HG03108 (cell line): ENCODE measurements around the gene ZNF330.
A peak's percentile ranks its signal among the peaks of the same experiment; 100 is the strongest.
"Not testable (repeated sequence)": the region's sequence is repeated elsewhere in the genome, so short reads cannot be mapped to it uniquely, and the experiment has no call there.

Experiments used
- ATAC-seq: cut with Tn5 transposase; IDR thresholded peaks from one replicate; pipeline ENCODE4 v1.9.1; 2021; ENCODE audit warnings: moderate library complexity; ENCODE audit not compliant: unreplicated experiment

ZNF330 gene

DNA sequence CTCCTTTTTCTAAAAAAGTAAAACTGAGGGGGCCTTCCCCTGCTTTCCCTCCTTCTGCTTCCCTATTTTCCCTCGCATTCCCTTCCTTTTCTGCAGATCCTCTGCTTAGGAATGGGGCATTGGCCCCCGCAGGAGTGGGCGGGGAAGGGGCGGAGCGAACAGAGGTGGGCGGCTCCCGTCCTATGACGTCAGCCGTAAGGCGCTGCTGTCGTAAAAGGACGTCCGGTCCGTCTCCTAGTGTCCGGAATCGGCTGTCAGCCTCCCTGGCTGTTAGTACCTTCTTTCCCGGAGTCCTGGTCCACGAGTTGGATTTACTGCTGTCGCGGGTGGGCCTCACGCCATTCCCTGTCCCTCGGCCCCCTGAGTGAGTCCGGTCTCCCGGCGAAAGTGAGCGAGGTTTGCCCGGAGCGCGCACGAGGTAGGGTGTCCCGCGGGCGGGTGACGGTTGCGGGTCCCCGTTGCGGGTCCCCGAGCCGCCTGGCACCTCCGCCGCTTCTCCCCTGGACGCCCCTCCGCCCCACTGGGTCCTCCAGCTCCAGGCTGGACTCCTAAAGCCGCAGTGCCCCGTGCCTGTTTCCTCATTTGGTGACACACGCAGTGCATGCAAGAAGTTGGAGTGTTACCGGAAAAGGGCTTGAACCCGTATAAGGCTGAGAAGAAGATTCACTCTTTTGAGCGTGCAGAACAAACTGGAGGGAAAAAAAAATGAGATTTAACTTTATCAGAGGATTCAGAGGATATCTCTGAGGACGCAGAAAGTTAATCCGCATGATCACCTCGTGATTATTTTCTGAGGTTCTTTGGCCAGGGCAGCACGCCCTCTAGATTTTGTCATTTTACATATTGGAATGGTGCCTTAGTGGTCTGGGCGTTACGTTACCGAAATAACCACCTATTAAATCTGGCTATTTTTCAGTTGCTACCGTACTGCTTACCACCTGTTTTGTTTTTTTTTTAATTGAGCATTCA is at the start of gene ZNF330:
ZNF330 (plus strand) TSS at position 205 of the 969 bp plus-strand sequence. CDS start 1,477 bp downstream, outside the sequence.
- peak; percentile 85 for ATAC-seq

DNA sequence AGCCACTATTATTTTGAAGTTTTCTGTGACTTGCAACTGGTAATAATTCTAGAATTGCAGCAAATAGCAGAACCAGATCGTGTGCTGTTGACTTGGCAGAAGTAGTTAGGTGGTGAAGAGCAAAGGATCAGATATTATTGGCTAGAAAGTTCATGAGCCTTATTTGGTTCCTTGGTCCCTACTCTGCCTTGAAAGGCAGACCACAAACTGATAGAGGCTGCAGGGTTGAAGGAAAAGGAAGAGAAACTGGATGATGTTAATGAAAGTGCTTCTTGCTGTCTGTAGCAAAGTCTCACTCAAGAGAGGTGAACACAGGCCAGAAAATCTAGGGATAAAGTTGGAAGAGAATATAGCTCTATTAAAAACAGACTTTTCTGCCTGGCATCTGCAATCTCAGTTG is 46.2 kb upstream of the ZNF330 start:
- ATAC-seq = no peak

DNA sequence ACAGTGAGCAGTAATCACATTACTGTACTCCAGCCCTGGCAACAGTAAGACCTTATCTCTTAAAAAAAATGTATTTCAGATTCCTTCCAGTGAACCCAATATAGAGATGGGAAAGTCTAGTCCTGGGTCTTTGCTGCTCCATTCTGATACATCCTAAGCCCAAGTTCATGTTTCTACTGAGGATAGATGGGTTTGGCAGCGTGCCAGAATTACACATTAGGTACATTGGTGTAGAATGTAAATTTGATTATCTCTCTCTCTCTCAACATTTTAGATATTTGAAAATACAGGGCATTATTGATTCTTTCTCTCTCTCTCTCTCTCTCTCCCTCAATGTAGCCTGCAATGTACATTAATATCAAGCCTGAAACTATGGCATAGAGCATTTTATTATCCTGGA is 43.5 kb upstream of the ZNF330 start:
- no peak for ATAC-seq

DNA sequence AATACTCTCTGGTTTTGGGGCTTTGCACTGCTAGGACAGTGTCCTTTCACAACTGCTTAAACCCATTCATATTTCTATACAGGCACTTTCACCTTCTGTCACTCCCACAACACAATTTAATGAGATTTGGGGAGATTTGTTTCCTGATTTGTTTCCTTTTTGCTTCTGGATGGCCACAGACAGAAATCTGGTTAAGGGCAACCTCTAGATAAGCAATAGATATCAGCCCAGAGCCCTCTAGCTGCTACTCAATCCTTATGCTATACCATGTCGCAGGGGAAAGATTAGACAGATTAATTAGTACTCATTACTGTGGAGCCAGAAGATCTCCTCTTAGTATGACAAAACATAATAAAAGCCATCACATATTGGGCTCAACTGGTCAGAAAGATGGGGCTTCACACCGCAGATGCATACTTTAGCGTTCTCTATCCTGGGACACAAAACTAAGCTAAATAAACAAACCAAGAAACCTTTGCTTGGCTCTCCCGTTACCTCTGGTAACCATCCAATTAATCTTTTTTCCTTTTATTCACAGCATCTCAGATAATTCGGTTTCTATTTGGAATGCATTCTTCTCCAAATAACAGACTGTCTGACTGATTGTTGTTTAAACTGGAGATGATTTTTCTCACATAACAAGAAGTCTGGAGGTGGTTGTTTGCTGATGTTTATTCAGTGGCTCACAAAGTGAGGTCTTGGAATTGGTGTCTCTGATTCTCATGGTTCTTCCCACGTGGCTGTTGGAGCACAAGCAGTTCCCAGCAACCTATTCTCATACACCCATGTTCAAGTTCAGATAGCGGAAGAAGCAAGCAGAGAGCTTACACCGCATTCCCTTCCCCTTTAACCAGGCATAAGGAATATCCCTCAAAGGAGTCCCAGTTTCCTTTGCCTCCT is 41.0 kb upstream of the ZNF330 start:
- no peak for ATAC-seq

DNA sequence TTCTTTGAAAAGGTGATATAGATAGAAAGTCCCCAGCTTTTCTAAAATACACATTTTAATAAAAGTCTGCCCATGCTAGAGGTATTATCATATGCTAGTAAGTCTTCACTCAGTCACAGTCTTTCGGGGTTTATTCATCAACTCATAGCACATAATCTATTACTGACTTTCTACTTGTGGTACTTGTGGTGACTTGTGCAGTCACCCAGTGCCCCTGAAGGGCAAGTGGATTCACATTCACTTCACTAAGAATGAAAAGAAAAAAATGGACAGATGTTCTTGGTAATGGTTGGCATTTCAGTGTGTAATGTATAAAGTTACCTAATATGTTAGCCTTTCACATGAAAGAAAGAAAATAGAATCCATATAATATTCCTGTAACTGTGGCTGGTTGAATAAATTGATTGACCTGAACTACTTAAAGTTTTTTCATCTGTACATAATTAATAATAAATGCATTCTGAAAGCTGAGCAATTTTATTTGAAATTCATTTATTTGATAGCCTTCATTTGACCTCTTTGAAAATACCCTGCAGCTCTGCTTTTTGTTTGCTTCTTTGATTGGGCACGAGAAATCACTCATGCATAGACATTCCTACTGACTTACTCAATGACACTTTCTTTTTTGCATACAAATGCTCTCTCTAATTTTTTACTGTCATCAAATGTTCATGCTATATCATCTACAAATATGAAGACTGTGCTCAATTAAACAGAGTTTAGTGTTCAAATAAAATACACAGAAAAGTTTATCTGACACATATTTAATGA is 39.5 kb upstream of the ZNF330 start:
- peak; percentile 70 for ATAC-seq

DNA sequence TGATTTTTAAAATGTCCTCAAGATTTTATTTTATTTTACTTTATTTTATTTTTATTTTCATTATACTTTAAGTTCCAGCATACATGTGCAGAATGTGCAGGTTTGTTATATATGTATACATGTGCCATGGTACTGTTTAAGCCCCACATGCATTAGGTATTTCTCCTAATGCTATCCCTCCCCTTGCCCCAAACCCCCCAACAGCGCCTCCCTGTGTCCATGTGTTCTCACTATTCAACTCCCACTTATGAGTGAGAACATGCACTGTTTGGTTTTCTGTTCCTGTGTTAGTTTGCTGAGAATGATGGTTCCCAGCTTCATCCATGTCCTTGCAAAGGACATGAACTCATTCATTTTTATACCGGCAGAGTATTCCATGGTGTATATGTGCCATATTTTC is 37.2 kb upstream of the ZNF330 start:
- not testable (repeated sequence) for ATAC-seq

DNA sequence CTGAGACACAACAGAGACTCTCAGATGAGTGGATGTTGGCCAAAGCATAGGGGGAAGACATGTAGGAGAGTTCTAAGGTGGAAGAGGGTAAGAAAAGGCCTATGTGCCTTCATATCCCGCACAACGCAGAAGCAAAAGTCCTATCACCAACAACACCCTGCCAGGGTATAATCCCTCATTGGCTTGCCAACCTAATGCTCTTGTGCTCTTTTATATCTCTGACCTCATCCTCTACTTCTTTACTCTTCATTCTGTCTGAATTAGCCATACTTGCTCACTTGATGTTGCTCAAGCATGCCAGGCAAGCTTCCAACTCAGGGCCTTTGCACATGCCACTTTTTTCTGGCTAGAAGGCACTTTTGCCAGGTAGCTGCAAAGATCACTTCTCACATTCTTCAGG is 28.1 kb upstream of the ZNF330 start:
- no peak for ATAC-seq

DNA sequence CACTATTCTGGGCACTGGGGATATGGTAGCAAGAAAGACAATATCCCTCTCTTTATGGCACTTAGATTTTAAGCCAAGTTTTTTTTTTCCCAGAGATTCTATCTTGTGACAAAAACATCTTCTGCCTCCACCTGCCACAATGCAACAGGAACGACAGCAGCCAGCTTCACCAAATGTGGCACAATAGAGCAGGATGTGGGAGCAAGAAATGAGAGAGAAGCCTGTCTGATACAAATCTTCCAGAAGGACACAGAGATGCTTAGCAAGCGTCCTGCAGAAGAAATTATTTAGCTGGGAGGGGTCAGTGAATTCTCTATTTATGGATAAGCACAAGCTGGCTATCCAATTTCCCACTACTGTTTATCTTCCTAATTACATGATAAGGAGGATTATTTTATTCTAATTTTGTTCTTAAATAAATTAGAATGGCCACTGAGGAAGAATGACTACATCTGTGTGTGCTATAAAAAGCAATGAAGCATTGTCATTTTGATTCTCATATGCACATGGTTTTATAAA is 27.1 kb upstream of the ZNF330 start:
- no peak for ATAC-seq

DNA sequence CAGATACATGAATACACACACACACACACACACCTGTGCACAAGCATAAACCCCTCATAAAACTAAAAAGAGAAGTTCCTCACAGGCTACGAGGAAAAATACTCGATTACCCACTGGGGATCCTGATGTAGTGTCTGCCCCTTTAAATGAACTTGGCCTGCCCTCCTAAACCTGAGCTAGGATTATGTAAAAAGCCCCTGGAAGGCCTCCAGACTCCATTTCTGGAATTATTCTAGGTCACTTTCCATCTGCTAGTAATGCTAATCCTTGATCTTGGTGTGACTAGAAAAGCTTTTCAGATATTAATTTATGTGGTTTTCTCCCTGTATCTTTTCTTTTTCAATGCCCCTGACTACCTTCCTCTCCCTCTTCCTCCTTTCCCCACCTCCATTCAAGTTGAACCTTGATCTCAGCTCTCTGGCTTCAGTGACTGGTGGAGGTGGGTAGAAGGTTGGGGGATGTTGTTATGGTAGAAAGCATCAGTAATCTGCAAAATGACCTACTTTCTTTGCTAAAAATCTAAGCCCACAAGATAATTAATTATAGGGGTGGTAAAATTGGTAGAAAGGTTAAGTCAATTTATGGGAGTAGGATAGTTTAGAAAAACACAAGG is 25.5 kb upstream of the ZNF330 start:
- no peak for ATAC-seq

DNA sequence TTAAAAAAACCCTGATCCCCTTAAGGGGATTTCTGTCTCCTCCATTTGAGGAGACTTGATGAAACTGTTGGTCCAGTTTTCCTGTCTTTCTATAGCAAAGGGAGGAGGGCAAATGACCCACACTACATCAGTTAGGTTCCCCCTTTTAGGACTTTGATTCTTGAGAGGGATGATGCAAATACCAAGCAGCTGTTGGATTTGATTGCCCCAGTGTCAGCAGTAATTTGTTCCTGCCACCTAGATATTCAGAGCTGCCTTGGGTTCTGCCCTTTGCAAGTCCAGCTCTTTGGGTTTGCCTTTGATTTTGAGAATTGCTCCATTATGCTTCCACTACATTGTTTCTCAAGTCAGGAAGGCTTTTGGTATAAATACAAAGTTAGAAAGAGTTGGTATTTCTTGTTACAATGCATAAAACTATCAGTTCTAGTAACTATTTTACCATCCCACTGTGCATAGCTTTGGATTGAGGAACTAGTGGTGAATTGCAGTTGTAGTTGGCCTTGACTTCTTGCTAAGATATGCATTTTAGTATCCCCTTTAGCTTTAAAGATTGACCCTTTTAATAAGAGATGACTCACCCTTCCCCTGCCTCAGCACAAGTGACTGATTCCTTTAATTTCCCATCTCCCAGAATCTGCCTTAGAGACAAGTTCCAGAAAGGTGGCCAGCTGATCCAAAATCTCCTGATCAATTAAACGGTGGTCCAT is 24.3 kb upstream of the ZNF330 start:
- no peak for ATAC-seq

DNA sequence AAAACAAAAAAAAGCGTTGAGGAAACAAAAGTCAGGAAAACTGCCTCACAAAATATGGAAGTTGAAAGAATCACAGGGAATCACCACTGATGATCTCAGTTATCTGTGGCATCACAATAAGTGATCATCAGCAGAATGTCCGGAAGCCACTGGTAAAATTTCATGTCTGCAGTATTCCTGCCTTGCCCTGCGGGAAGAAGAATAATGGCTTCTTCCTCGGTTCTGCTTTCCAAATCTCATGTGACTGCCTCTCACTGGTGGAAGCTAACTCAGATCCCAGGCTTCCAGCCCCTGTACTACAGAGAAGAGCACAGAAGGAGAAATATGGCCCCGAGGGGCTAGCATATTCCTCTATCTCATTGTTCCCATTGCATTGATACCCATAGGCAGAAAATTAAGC is 12.7 kb upstream of the ZNF330 start:
- ATAC-seq = no peak

DNA sequence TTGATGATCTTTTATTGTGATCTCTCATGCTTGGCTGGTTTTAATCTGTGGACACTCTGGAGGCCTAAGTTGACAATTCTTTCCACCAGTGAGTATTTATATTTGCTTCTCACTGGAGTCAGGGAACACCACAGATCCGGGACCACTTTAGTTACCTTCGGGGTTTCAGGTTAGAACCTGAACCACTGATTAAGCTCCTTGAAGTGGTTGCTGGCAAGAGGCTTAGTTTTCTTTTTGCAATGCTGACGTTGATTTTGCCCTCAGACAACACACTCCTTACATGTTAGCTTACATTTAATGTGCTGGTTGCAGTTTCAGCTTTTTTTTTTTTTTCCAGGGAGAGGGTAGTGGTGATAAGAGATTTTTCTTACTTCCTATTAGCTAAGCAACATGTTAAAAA is 10.5 kb upstream of the ZNF330 start:
- ATAC-seq = no peak

DNA sequence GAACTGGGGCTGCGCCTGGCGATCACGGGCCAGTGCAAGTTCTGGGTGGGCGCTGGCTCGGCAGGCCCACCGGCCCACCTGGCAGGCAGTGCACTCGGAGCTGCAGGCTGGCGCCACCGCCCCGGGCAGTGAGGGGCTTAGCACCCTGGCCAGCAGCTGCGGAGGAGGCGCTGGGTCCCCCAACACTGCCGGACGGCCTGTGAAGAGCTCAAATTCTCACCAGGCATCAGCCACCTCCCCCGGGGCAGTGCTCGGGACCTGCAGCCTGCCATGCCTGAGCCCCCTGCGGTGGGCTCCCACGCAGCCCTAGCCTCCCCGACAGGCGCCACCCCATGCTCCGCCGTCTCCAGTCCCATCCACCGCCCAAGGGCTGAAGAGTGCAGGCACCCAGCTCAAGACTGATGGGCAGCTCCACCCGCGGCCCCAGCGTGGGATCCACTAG is 7.1 kb upstream of the ZNF330 start:
- ATAC-seq = no peak

DNA sequence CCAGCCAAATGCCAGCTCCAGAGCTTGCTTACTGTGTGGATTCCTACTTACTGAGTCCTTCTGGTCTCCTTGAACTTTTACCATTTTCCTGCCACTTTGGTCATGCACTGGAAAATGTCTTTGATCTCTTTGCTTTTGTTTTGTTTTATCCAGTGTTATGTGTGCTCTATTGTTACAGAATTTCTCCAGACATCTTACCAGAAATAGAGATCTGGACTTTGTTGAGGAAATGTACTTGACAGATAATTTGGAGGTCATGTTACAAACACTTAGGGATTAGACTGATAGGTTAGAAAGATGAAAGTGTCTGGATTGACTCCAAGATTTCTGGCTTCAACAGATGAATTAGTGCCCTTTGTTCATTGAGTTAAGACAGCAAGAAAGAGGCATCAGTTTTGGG is 5.7 kb upstream of the ZNF330 start:
- ATAC-seq = no peak

DNA sequence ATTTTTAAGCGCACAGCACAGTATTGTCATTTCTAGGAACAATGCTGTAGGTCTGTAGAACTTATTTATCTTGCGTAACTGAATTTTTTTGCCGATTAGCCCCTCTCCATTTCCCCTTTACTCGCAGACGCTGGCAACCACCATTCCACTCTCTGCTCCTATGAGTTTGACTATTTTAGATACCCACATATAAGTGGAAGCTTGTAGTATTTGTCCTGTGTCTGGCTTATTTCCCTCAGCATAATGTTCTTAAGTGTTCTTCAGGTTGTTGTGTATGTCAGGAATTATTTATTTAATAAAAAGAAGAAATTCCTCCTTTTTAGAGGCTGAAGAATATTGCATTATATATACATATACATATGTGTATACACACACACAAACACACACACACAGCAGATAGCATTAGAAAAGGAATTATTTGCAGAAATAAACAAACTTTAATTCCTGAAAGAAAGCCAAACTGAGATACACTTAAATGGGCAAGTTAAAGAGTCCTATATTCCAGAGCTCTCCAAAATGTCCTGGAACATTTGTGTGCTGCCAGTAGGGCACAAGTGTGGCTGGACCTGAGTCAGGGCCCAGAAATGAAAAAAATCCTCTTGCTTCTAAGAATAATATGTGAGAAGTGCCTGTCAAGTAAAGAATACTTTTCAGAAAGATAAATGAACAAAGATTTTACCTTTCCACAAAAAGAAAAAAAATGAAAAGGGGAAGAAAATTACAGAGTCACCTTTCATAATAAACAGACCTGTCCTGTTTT is 4.5 kb upstream of the ZNF330 start:
- no peak for ATAC-seq

DNA sequence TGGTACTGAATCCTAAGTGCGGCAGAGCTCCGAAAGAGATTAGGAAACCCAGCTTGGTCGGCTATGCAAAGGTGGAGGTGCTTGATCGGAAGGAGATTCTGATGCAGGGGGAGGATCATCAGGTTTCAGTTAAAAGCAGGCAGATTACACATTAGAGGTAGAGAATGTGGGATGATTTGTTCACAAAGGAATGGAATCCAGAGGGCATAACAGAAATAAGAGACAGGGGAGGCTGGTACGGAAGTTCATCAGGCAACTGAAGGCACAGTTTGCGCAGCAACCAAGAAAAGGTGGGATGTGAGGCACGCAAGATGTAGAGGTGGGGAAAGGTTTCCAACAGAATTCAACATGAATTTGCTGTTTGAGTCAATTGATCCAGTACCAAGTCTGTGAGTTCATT is 424 bp upstream of the ZNF330 start:
- ATAC-seq = no peak

DNA sequence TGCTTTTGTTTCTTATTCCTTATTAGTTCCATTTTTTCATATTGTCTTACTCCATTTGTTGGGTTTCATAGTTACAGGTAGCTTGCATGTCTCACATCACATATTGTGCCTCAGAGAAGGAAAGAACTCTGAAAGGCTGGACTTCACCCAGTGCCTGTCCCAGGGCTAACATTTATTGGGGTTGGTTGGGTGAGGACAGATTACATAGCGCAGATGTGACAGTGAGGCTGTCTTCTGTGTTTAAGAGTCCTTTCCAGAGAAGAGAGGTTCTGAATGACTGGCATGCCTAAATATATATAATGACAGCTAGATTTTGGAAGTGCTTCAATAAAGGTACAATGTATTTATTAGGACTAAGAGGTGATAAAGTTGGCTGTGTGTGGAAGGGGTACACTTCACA is 2.7 kb downstream of the ZNF330 start:
- ATAC-seq = no peak

DNA sequence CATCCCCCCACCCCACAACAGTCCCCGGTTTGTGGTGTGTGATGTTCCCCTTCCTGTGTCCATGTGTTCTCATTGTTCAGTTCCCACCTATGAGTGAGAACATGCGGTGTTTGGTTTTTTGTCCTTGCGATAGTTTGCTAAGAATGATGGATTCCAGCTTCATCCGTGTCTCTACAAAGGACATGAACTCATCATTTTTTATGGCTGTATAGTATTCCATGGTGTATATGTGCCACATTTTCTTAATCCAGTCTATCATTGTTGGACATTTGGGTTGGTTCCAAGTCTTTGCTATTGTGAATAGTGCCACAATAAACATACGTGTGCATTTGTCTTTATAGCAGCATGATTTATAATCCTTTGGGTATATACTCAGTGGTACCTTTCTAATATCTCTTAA is 6.6 kb downstream of the ZNF330 start:
- not testable (repeated sequence) for ATAC-seq
